HG03460 (cell line): ENCODE data around the gene BTD.

Experiments
- ATAC-seq: cut with Tn5 transposase; IDR thresholded peaks from one replicate; pipeline ENCODE4 v1.9.1; 2021; ENCODE audit not compliant: unreplicated experiment

BTD gene

DNA sequence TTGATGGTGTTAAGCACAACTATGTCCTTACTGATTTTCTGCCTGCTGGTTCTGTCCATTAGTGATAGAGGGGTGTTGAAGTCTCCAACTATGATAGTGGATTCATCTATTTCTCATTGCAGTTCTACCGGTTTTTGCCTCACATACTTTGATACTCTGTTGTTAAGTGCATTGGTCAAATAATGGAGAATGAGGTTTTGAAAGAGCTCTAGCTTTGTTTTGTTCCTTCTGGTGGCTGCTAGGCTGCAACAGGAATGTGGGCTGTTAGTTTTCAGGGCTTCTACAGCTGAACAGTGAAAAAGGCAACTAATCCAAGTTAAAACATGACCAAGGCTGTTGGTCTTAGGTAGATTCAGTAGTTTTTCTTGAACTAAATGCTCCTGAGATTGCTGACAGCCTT is 62.6 kb downstream of the BTD start:
- no peak for ATAC-seq

DNA sequence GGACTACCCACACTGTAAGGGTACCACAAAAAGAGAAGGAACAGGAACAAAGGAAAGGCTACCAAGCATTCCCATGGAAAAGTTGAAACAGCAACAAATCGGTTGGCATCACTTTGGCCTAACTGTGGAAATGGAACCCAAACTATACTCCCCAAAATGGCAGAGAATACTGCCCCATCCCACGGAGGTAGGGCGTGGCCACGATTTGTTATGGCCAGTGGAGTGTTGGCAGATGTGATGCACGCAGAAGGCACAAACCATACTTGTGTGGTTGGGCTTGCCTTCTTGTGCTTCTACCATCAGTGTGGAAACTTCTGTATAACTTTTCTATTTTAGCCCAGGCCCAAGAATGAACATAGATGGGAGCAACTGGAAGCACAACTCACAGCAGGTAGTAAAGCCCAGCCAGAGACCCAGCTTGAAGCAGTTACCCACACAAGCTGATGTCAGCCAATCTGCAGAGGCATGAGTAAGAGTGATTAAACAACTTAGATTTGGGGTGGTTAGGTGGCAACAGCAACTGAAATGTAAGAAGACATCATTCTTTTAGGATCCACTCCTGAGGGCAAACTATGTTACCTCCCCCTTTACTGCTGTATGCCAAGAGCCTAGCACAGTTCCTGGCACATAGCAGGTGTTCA is 64.1 kb downstream of the BTD start:
- no peak for ATAC-seq

DNA sequence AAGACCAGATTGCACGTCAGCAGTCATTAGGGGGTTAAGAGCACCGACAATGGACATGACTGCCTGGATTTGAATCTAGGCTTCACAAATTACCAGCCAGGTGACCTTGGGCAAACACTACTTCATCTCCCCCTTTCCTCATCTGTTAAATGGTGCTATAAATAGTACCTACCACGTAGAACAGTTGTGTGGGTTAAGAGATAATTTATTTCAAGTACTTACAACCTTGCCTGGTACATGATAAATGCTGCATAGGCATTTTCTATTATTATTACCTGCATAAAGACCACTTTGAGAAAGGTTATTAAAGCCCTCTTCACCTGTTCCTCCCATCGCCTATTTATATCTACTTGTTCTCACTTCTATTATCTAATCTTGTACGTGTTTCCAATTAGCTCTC is 64.7 kb downstream of the BTD start:
- no peak for ATAC-seq

DNA sequence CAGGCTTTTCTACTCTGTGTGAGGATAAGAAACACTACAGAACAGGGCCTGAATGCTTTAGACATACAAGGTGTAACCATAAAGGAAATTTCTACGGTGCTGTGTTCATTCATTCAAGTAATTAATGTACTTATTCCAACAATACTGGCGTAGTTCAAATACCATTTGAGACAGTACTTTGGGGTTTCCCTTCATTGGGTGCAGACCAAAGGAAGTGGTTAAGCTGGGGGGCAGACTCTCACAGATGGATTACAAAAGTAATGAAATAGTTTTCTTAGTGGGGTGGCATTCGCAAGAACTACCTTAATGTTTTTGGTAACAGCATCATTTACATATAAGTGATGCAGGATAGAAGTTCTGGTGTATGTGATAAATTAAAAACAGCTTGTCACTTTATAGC is 65.9 kb downstream of the BTD start:
- no peak for ATAC-seq

DNA sequence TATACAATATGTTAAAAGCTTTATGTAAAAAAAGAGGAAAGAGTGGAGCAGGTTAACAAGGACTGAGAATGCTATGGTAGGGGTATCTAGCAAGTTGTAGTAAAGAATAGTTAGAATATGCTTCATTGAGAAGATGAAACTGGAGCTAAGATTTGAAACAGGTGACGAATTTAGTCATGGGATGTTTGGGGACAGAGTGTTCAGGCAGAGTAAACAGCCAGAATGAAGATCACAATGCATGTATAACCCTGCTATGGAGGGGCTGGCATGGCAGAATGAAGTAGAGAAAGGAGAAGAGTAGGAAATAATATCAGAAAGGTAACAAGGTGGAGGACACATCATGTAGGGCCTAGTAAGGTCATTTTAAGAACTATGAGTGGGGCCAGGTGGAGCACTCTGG is 72.0 kb downstream of the BTD start:
- ATAC-seq: no peak

DNA sequence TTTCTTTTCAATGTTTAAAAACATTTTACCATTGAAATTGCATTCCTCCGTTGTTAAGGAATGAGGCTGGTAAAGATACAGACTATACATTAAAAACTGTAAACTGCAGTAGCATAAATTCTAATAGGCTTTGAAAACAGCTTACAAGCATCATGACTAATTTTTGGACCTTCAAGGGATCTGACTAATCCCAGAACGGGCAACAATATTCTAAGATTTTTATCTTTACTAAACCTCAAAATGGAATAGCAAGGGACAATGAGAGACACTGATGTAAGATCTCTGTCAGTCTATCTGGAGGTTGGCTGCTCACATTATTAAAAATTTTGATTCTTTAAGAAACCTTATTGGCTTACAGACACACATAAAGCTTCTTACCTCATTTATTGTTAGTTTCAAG is 74.7 kb downstream of the BTD start:
- ATAC-seq: no peak

DNA sequence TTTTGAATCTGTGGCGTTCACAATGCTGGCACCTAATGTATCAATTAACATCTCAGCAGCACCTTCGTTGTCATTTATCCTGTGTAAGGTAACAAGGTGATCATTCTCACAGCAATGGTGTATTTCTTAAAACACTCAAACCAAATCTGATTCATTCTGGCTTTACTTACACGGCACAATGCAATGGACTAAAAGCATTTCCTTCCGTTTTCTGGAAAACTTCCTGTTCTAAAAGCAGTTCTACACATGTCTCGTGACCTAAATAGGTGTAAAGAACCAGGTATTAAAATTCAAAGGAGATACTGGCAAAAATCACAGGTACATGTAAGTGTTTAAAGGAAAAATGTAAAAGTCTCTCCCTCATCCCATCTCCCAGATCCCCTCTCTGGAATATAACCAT is 77.8 kb downstream of the BTD start:
- no peak for ATAC-seq

DNA sequence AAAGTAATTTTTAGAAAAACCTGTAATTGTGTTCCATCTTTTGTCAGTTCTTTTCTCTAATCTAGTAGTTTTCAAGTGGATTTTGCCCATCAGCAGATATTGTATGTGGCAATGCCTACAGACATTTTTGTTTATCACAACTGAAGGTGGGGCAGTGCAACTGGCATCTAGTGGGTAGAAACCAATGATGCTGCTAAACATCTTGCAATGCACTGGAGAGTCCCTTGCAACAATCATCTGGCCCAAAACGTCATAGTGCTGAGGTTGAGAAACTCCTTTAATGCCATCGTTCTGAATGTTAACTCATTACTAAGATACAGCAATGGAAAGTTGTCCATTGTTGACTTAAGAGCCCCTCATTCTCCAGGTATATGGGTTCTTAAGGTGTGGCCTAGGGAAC is 80.1 kb downstream of the BTD start:
- ATAC-seq: no peak

DNA sequence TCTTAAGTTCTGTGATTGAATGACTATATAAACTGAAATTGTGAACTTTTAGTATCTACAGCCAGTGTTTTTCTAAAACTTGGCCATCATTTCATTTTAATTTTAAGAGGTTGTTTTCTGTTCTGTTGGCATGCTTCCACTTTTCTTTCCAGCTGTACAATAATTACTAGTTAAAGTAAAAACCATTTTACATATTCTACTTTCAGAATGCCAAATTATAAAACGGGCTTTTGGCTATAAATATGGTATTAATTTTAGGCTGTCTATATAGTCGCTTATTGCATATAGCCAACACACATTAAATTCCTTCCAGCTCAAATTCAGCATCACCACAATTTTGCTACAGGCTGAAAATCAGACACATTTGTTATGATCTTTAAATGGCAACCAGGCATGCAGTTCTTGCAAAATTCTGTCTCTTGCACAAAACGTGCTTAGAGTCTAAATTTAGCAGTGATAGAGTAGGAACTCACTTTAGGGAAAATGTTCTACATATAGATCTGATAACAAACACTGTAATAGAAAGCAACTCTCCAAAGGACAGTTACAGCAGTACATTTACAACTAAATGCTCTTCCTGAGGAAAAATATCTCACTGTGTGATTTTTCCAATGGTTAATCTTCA is 81.1 kb downstream of the BTD start:
- ATAC-seq: no peak

DNA sequence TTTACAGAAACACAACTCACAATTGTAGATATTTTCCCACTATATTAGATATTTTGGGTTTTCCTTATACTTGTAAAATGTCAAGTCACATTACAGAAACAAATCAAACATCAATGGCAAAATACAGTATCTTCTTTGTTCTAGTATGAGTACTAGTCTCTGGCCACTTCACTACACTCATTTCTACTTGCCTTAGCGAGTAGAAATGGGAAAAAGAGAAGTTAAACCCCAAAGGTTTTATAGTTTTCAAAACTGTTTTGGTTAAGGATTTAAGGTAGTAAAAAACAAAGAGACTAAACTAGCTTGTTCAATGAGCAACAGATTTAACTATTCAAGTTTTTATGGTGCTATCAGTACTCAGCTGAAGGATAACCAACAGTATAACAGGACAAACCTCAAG is 81.7 kb downstream of the BTD start:
- no peak for ATAC-seq

DNA sequence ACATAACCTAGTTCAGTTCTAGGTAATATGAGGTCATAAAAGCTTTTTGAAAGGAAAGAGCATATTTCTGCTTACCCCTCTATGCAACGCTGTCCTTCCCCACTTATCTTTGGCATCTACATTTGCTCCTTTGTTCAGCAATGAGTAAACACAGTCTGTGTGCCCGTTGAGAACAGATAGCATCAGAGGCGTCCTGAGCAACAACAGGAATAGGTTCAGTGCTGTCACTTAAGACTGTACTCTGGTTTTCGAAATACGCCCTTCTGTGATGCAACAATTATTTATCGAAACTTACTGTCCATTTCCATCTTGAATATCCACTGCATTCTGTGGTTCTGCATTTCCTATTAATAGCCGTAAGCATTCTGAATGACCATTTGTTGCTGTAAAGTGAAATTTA is 84.4 kb downstream of the BTD start:
- no peak for ATAC-seq

DNA sequence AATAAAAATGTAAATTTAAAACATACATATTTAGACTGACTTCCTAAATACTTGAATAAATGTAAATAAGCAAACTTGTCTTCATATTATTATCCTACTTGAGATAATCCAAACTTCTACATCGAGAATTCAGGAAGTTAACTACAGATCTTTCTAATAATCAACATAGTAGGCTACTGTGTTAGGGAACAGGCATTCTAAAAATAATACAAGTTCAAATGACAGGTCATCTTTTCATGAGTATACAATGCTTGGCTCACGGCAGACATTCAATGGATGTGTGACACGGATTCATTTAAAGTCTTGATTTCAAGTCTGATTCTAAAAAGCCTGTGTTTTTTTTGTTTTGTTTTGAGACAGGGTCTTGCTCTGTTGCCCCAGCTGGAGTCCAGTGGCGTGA is 88.7 kb downstream of the BTD start:
- no peak for ATAC-seq

DNA sequence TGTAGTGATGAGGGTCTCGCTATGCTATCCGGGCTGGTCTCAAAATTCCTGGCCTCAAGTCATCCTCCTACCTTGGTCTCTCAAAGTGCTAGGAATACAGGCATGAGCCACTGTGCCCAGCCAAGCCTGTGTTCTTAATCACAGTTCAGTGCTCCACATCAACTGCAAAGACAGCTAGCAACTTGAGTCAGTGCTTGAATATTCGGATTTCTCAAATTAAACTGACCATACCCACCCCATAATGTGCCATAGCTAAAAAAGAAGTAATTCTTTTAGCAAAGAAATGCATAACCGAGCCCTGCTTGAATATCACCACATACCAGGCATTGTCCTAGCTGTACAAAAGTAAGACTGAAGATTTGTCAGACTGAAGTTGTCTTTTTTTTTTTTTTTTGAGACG is 89.2 kb downstream of the BTD start:
- ATAC-seq: no peak

DNA sequence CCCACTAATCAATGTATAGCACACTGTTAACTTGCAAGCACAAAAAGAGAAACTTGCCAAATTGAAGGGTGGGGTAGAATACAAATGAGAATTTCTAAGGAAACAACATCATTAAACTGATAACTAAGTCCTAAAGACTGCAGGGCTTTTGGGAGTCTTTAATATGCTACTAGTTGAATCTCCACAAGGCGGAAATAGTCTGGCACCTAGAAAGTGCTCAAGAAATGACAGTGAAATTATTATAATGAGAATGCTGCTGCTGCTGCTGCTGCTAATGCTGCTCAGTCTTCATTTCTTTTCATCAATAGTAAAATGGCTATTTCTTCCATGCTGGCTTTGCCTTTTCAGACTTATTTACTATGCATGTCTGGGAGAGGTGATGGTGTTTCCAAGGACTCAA is 91.8 kb downstream of the BTD start:
- no peak for ATAC-seq

DNA sequence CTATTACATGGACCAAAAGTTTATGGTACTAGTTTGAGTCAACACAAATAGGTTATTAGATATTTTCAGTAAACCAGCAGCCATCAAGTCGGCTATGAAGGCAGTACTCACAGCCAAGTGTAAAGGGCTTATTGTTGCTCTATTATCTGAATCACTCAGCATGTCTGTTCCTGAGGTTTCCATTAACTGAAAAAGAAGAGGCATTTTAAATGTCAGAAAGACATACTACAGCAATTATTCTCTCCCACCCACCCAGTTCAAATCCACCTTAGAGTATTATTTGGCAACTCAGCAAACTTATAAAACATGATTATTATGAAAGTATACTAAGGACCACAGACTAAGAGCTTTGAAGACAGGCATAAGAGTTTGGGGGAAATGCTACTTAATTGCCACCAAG is 93.1 kb downstream of the BTD start:
- ATAC-seq: no peak
